GM03348 (cell line): ENCODE measurements around the gene CSNK1E.

Experiments
- DNase-seq: peaks from one replicate; pipeline ENCODE4 v3.0.0; 2012; ENCODE audit warnings: low spot score

The CSNK1E gene

DNA sequence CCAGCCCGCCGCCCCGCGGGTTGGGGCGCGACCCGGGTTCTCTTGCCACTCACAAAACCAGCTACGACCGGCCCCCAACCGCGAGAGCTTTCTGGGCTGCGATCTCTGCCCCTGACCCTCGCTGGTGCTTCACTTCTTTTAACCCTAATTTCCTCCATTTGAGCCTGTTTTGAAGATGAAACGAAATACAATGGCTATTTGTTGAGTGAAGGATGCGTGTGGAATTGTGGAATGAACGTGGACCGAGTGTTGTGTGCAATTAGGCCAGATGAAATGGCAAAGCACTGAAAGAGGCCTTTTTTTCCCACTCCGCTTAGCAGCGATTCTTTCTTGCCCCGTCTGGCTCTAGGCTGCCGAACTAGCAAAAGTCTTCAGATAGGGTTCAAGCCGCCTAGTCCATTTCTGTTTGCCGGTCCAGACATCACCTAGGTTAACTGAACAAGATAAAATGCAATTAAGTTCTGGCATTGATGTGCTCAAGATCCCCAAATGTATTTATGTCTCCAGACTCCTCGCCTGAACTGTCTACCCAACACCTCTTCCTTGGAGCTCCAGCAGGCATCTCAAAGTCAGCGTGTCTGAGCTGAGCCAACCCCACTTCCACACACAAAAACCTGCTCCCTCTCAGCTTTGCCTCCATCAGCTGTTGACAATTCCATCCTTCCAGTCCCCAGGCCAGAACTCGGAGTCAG, 44.0 kb downstream of the CSNK1E start:
- DNase-seq, result peak; percentile 30

- peak; percentile 99 for DNase-seq
Measured at GRCh38 chr22:38272373-38273134, 44.7 kb downstream of the CSNK1E start, which contains the start of gene TMEM184B. TSS of gene TMEM184B (minus strand) at chr22:38273010. CDS start at chr22:38247961, 25,049 bp downstream.

- no peak for DNase-seq
Measured at GRCh38 chr22:38271927-38272372, 45.3 kb downstream of the CSNK1E start.

DNA sequence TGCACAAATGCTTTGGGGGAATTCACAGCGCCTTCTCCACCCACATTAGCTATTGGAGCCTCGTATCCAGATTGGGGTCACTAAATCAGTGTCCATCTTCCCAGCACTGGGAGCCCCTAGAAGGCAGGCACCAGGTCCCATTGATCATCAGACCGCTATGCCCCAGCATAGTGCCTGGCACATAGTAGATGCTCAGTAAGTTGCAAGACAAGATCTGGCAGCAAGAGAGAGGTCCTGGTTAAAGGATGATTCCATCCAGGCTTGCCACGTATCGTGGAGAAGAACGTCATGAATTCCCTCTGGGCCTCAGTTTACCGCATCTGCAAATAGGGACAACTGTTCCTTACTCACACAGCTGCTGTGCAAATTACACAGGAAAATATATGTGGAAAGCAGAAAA, 46.1 kb downstream of the CSNK1E start:
- no peak for DNase-seq

DNA sequence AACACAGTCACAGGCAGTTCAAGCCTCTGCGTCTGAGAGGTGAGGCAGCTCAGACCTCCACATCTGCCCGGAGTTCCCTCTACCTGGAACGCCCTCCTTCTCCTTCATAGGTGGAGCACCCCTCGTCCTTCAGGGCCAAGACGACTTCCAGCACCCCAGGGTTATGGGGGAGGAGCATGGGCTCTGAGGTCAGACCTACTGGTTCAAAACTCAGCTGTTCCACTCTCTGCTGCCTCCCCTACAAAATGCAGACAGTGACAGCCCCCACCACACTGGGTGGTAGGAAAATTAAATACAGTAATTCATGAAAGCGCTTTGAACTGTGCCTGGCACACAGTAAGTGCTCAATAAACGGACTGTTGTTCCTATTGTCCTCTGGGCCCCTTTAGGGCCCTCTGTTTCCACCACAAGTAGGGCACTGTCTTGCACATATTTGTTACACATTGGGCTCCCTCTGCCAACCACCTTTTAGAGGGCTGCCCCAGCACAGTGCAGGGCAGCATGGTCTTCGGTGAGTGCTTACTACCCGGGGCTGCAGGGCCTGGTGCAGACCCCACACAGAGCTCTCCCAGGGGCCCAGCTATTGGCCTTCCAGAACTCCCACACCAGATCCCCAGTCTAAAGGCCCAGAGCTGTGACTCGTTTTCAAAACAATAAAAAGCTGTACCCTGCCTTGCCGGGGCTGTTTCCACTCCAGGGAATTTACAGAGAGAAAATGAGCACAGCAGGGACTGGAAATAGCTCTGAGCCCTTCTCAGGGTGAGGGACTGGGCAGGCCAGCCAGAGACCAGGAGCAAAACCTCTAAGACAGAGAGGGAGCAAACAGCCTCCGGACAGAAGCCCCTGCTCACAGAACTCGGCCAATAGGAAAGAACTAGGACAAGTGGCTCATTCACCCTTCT, 46.9 kb downstream of the CSNK1E start:
- DNase-seq, result no peak

DNA sequence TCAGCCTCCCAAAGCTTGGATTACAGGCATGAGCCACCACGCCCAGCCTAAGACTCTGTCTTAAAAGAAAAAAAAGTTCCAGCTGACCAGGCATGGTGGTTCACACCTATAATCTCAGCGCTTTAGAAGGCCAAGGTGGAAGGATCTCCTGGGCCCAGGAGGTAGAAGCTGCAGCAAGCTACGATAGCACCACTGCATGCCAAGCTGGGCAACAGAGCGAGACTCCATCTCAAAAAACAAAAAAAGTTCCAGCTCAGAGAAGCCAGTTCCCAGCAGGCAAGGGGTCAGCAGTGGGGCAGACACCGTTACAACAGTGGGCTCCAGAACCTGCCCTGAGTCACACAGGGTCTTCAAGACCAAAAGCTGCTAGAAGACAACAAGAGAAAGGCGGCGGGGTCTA, 47.8 kb downstream of the CSNK1E start:
- no peak for DNase-seq

DNA sequence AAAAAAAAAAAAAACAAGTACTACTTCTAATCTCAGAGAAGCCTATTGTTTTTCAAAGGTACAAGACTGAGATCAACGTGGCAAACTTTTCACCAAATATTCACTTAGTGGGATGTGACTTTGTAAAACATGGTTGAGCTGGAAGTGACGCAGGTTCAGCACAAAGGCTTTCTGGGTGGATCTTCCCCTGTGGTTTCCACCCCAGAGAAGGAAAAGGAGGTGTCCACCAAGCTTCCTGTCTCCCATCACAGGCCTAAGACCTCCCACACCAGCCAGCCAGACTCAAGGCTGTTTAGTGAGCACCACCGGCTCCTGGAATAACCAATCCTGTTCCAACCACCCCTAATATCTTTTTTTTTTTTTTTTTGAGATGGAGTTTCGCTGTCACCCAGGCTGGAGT, 50.1 kb downstream of the CSNK1E start:
- peak; percentile 48 for DNase-seq

DNA sequence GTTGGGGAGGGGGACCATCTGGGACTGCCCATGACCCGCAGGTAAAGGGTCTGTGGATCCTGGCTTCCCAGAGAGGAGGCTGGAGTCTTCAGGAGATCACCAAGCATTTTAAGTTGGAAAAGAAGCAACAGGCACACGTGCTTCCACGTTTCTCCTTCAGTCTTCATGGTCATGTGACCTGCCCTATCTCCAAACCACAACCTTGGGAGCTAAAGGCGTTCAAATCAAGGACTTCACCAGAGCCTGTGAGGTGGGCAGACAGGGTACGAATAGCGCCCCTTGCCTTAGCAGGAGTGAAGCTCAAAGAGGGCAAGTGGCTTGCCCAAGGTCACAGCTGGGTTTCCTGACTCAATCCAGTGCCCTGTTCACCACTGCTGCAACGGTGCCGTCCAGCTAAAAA, 51.1 kb downstream of the CSNK1E start:
- DNase-seq, result peak; percentile 37

- DNase-seq, result no peak
Measured at GRCh38 chr22:38264322-38264843, 52.9 kb downstream of the CSNK1E start.

- DNase-seq, result peak; percentile 40
Measured at GRCh38 chr22:38262051-38262795, 55.0 kb downstream of the CSNK1E start.

DNA sequence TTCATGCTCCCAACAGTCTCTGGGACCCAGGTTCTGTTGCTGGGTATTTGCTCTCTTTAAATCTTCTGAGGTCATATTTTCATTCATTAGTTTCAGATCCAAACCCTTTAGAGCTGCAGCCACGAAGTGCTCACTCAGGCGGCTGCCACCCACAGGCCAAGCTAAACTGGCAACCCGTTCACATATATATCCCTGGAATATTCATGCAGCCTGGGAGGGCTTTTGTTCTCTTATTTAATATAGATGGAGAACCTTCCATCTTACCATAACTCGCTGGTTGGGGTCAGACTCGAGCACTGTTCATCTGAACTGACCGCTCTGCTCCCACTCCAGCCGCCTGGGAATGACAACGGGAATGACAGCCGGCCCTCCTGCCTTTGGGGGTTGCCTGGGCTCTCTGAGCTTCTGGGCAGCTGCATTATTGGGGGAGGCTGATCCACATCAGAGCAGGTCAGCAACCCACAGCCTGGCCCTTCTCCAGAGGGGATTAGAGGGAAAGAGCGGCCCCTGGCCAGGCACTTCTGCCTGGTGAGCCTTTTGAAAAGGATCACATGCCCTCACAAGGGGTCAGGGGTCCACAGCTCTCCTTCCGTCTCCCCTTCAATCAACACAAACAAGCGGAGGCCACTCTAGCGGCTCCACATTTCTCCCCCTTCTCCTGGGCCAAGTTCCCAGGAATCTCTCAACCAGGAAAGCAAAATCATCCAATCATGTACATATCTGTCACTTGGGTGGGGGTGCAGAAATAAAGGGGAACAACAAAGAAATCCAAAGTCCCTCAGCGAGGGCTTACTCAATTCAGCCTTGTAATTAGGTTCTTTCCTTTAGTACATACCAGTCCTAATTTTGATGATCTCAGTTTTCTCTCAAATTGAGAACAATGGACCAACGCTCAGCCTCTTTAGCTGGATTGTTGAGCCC, 56.2 kb downstream of the CSNK1E start:
- DNase-seq, result peak; percentile 31

DNA sequence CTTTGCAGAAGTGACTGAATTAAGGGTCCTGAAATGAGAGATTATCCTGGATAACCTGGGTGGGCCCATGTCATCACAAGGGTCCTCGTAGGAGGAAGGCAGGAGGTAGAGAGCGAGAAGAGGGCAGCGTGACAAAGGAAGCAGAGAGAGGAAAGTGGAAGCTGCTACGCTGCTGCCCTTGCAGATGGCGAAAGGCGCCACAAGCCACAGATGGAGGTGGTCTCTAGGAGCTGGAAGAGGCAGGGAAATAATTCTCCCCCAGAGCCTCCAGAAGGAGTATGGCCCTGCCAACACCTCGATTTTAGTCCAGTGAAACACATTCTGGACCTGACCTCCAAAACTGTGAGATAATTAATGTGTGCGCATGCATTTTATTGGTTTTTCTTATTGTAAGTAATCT, 57.9 kb downstream of the CSNK1E start:
- no peak for DNase-seq

- no peak for DNase-seq
Measured at GRCh38 chr22:38258895-38259294, 58.3 kb downstream of the CSNK1E start.

DNA sequence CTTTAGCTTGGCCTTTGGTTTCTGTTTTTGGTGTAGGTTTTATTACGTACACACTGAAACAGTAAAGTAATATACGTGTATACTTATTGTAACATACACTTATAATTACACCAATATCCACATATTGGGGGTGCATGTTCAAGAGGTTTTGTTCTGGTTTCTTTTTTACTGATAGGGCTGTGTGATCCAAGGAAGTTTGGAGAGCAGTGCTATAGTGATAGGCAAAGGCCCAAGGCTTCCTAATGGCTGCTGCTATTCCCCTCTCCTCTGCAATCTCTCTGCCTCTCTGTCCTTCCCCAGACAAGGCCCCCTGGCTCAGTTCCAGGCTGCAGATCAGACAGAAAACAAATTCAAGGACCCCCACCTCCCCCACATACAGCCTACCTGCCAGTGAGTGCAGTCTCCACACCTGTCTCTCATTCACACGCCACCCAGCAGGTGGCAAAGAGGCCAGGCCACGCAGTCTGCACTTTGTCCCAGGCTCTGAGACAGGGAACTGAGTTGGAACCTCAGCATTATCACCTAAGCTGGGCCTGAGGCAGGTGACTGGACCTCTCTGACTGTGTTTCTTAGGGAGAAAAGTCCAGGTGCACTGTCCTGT, 59.5 kb downstream of the CSNK1E start:
- DNase-seq, result no peak

DNA sequence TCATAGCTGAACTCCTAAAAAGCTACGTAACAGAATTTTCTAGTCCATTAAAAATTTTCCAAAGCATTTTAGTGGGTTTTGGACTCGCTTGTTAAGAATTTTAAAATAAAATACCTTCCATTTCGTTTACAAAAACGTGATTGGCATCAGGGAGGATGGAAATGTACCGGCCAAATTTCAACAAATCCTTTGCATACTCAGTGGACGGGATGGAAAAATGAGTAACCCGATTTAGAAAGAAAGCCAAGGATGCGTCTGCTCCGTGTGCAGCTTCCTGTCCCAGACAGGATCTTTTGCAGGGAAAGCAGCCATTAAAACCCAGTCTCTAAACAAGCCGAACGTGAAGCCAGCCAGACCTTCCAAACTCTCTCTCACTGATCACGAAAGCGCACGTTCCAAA, 60.1 kb downstream of the CSNK1E start:
- DNase-seq, result peak; percentile 82

GRCh38 chr22:38255697-38256096, 61.5 kb downstream of the CSNK1E start:
- no peak for DNase-seq

GRCh38 chr22:38251341-38251692, 65.9 kb downstream of the CSNK1E start:
- no peak for DNase-seq

GRCh38 chr22:38250643-38251340, 66.4 kb downstream of the CSNK1E start:
- no peak for DNase-seq
